ENCODE measurements around the gene SUGP1.

DNA sequence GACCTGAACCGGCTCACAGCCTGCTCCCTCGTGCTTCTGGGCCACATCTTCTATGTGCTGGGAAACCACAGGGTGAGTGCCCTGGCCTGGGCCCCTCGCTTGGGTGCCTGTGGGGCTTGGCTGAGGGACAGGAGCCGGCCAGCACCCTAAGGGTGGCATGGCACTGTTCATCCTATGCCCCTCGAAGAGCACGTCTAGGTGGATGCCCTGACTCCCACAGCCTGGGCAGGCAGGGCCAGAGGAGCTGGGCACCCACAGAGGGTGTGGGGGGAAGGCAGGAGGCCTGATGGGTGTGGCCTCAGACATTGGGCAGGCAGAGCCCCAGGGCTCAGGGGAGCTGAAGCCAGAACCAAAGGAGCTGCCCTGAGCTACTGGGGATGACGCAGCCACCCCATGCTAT, 29.1 kb upstream of the SUGP1 start:
- TF ChIP-seq, protein P1, sequence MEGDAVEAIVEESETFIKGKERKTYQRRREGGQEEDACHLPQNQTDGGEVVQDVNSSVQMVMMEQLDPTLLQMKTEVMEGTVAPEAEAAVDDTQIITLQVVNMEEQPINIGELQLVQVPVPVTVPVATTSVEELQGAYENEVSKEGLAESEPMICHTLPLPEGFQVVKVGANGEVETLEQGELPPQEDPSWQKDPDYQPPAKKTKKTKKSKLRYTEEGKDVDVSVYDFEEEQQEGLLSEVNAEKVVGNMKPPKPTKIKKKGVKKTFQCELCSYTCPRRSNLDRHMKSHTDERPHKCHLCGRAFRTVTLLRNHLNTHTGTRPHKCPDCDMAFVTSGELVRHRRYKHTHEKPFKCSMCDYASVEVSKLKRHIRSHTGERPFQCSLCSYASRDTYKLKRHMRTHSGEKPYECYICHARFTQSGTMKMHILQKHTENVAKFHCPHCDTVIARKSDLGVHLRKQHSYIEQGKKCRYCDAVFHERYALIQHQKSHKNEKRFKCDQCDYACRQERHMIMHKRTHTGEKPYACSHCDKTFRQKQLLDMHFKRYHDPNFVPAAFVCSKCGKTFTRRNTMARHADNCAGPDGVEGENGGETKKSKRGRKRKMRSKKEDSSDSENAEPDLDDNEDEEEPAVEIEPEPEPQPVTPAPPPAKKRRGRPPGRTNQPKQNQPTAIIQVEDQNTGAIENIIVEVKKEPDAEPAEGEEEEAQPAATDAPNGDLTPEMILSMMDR (IDR thresholded peaks at IDR 0.05): no peak
- no peak for TF ChIP-seq POLR2A (IDR thresholded peaks at IDR 0.05)

All from body of pancreas (tissue), 4 donors.